HepG2 (cell line): ENCODE measurements around the gene AP2S1. TPM values are rescaled to one million over a fixed set of nuclear protein-coding genes. Genes with fewer than 3 reads are reported as not detected.

Experiments
- AKNA ChIP-seq: sonication (generic); formaldehyde crosslinking; IDR thresholded peaks from 2 replicates; pipeline ENCODE4 v1.4.0; 2020; ENCODE audit warnings: missing genetic modification reagents, borderline replicate concordance
- ARID3A ChIP-seq: IDR thresholded peaks from 2 replicates; pipeline ENCODE4 v1.6.1; 2012; ENCODE audit warnings: low read depth, low read length, improper control_type of control experiment
- ARNT ChIP-seq: fragments of 450-650 bp; IDR thresholded peaks from 2 replicates; pipeline ENCODE4 v1.6.1; 2017
- ATF1 ChIP-seq: IDR thresholded peaks from 2 replicates; pipeline ENCODE4 v1.6.1; 2016; ENCODE audit warnings: mild to moderate bottlenecking, control low read depth
- GRHL1 ChIP-seq: sonication (generic); formaldehyde crosslinking; conservative IDR thresholded peaks from 2 replicates; pipeline ENCODE4 v1.8.0; 2022; ENCODE audit warnings: missing genetic modification reagents
- IRF9 ChIP-seq: sonication (generic); formaldehyde crosslinking; IDR thresholded peaks from 2 replicates; pipeline ENCODE4 v1.8.0; 2022; ENCODE audit warnings: missing genetic modification reagents, mild to moderate bottlenecking, borderline replicate concordance
- MBD4 ChIP-seq: IDR thresholded peaks from 2 replicates; pipeline ENCODE4 v1.6.1; 2012; ENCODE audit warnings: low read length, inconsistent platforms, borderline replicate concordance
- MBNL3 ChIP-seq: fragments of 250-450 bp; sonication (Bioruptor Pico); conservative IDR thresholded peaks from 2 replicates; pipeline ENCODE4 v1.8.0; 2022; ENCODE audit warnings: mild to moderate bottlenecking, inconsistent platforms
- MIXL1 ChIP-seq: IDR thresholded peaks from 2 replicates; pipeline ENCODE4 v1.6.1; 2016
- NCOA1 ChIP-seq: sonication (generic); formaldehyde crosslinking; IDR thresholded peaks from 2 replicates; pipeline ENCODE4 v1.9.0; 2021; ENCODE audit warnings: missing genetic modification reagents
- RBM22 ChIP-seq: fragments of 200-400 bp; formaldehyde crosslinking; optimal IDR thresholded peaks from 2 replicates; pipeline ENCODE3; 2017; ENCODE audit warnings: mild to moderate bottlenecking, low read length, moderate library complexity
- RELA ChIP-seq: sonication (generic); formaldehyde crosslinking; IDR thresholded peaks from 2 replicates; pipeline ENCODE4 v1.4.0; 2020; ENCODE audit warnings: missing genetic modification reagents
- SOX5 ChIP-seq: IDR thresholded peaks from 2 replicates; pipeline ENCODE4 v1.6.1; 2016; ENCODE audit warnings: borderline replicate concordance
- SP5 ChIP-seq: IDR thresholded peaks from 2 replicates; pipeline ENCODE4 v1.6.1; 2016; ENCODE audit warnings: low read depth, borderline replicate concordance
- TBL1XR1 ChIP-seq: fragments of 150-350 bp; IDR thresholded peaks from 2 replicates; pipeline ENCODE4 v1.6.1; 2014; ENCODE audit warnings: borderline replicate concordance, low read length; ENCODE audit not compliant: partially characterized antibody
- YEATS4 ChIP-seq: sonication (generic); formaldehyde crosslinking; IDR thresholded peaks from 2 replicates; pipeline ENCODE4 v1.4.0; 2020; ENCODE audit warnings: missing genetic modification reagents, borderline replicate concordance
- ZBTB25 ChIP-seq: IDR thresholded peaks from 2 replicates; pipeline ENCODE4 v1.6.1; 2018; ENCODE audit warnings: missing genetic modification reagents
- ZEB1 ChIP-seq: IDR thresholded peaks from 2 replicates; pipeline ENCODE4 v1.6.1; 2012; ENCODE audit warnings: mild to moderate bottlenecking, low read depth, inconsistent platforms; ENCODE audit not compliant: insufficient replicate concordance
- ZSCAN20 ChIP-seq: sonication (generic); formaldehyde crosslinking; IDR thresholded peaks from 2 replicates; pipeline ENCODE4 v1.4.0; 2020; ENCODE audit warnings: missing genetic modification reagents, mild to moderate bottlenecking, borderline replicate concordance
- ZZZ3 ChIP-seq: sonication (generic); formaldehyde crosslinking; IDR thresholded peaks from 2 replicates; pipeline ENCODE4 v1.4.0; 2020; ENCODE audit warnings: missing genetic modification reagents, mild to moderate bottlenecking, borderline replicate concordance
- polyA plus RNA-seq, 8 experiments: library from polyadenylated mRNA; depleted of rRNA in 3 of 8; stranded (reverse) in 7 of 8; unstranded in 1 of 8; fragments of >200 nt; fragmentation: Illumina TruSeq in 4 of 8; extraction: Trizol in 4 of 8; gene quantifications; 2 replicates each; pipeline versions ENCODE4 v1.2.1 to v1.2.3, GENCODE V29; 2011 to 2016; ENCODE audit warnings: low read depth in 4 of 8, missing spikeins in 1 of 8, mixed read lengths in 1 of 8; ENCODE audit not compliant: insufficient read depth in 1 of 8
- total RNA-seq, 5 experiments: library from RNA; depleted of rRNA; stranded (reverse); fragments of >200 nt; fragmentation: Illumina TruSeq; extraction: Trizol; gene quantifications; 2 replicates each; pipeline ENCODE4 v1.2.3, GENCODE V29; 2016; ENCODE audit warnings: low read depth in 1 of 5

The AP2S1 gene
- total and polyA plus RNA-seq, 2 of the 13 experiments (the other 11 are each of a cell fraction or from before 2014, with no cell fraction given): 45.2 to 86.1 TPM

- TF ChIP-seq AKNA (CRISPR knock-in tag) (no peak), MBD4 (no peak), ZBTB25 (0 out of 2 replicates have a peak, but pooled peaks have one; percentile 39), ZEB1 (no peak), ZSCAN20 (no peak), NCOA1 (no peak), ZZZ3 (CRISPR knock-in tag) (no peak), MBNL3 (CRISPR knock-in tag) (no peak), GRHL1 (CRISPR knock-in tag) (no peak), YEATS4 (CRISPR knock-in tag) (peak; percentile 27; the same call in 1 of the 2 replicates), ATF1 (peak; percentile 60; the same call in 1 of the 2 replicates), MIXL1 (CRISPR knock-in tag) (peak; percentile 92), SP5 (peak; percentile 53; the same call in 1 of the 2 replicates), RELA (CRISPR knock-in tag) (no peak), IRF9 (CRISPR knock-in tag) (no peak), SOX5 (CRISPR knock-in tag) (peak; percentile 76), ARID3A (peak; percentile 37; the same call in 1 of the 2 replicates), ARNT (no peak), TBL1XR1 (peak; percentile 74), RBM22 (no peak)
Measured at GRCh38 chr19:46890423-46891170, 40.0 kb upstream of the AP2S1 start (continued).
